Stimulated activated CD4-positive, alpha-beta T cell treated with anti-CD3 and anti-CD28 coated beads, Interleukin-4, amount 100 ng/mL, for 48 hours (primary cell): ENCODE measurements around the gene ADCYAP1R1.
"Not testable (repeated sequence)": the region's sequence is repeated elsewhere in the genome, so short reads cannot be mapped to it uniquely, and the experiment has no call there.

Experiments
- DNase-seq, 2 donors: peaks; one replicate each; pipeline ENCODE4 v3.0.0-alpha.2; 2020; ENCODE audit warnings: low read depth in 2 of 2

ADCYAP1R1 gene

GRCh38 chr7:31134246-31135188, 82.4 kb downstream of the ADCYAP1R1 start:
- DNase-seq, result peak; percentile 29 to 35

- no peak for DNase-seq
Observed at GRCh38 chr7:31137234-31137633, 85.1 kb downstream of the ADCYAP1R1 start.

- no peak for DNase-seq
Observed at GRCh38 chr7:31145339-31145738, 93.2 kb downstream of the ADCYAP1R1 start.

GRCh38 chr7:31146030-31146429, 93.9 kb downstream of the ADCYAP1R1 start:
- no peak for DNase-seq

- DNase-seq, result no peak
Observed at GRCh38 chr7:31146538-31146937, 94.4 kb downstream of the ADCYAP1R1 start.

- no peak for DNase-seq
Observed at GRCh38 chr7:31151849-31152248, 99.7 kb downstream of the ADCYAP1R1 start.

- DNase-seq, result not testable (repeated sequence)
Observed at GRCh38 chr7:31153318-31153717, 101.2 kb downstream of the ADCYAP1R1 start.

- no peak for DNase-seq
Observed at GRCh38 chr7:31160941-31161340, 108.8 kb downstream of the ADCYAP1R1 start.
